Suppressor macrophage treated with lipopolysaccharide for 4 hours (primary cell): ENCODE data around the gene MGST3.
"Not testable (repeated sequence)": the region's sequence is repeated elsewhere in the genome, so short reads cannot be mapped to it uniquely, and the experiment has no call there.

Source experiments
- DNase-seq: peaks from one replicate; pipeline ENCODE4 v3.0.0-alpha.2; 2020

The MGST3 gene

DNA sequence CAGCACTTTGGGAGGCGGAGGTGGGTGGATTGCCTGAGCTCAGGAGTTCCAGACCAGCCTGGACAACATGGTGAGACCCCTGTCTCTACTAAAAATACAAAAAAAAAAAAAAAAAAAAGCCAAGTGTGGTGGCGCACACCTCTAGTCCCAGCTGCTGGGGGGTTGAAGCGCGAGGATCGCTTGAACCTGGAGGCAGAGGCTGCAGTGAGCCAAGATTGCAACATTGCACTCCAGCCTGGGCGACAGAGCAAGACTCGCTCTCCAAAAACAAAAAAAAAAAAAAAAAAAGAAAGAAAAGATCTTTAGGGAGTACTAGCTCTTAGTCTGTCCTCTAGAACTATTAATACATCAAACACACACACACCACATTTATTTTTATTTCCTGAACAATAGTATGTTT lies 70.9 kb downstream of the MGST3 start:
- DNase-seq, result not testable (repeated sequence)

- DNase-seq, result no peak
Observed at GRCh38 chr1:165703648-165704047, 72.6 kb downstream of the MGST3 start.
